GM18907 (cell line): Measurements from ENCODE around the gene MAPK1.
A peak's percentile ranks its signal among the peaks of the same experiment; 100 is the strongest.
"Not testable (repeated sequence)": the region's sequence is repeated elsewhere in the genome, so short reads cannot be mapped to it uniquely, and the experiment has no call there.

Experiments
- ATAC-seq: cut with Tn5 transposase; IDR thresholded peaks from one replicate; pipeline ENCODE4 v1.9.1; 2021; ENCODE audit warnings: mild to moderate bottlenecking, moderate library complexity; ENCODE audit not compliant: unreplicated experiment

Gene MAPK1

GRCh38 chr22:21759646-21760376, 107.6 kb downstream of the MAPK1 start:
- no peak for ATAC-seq

GRCh38 chr22:21759093-21759492, 108.4 kb downstream of the MAPK1 start:
- ATAC-seq: no peak

DNA sequence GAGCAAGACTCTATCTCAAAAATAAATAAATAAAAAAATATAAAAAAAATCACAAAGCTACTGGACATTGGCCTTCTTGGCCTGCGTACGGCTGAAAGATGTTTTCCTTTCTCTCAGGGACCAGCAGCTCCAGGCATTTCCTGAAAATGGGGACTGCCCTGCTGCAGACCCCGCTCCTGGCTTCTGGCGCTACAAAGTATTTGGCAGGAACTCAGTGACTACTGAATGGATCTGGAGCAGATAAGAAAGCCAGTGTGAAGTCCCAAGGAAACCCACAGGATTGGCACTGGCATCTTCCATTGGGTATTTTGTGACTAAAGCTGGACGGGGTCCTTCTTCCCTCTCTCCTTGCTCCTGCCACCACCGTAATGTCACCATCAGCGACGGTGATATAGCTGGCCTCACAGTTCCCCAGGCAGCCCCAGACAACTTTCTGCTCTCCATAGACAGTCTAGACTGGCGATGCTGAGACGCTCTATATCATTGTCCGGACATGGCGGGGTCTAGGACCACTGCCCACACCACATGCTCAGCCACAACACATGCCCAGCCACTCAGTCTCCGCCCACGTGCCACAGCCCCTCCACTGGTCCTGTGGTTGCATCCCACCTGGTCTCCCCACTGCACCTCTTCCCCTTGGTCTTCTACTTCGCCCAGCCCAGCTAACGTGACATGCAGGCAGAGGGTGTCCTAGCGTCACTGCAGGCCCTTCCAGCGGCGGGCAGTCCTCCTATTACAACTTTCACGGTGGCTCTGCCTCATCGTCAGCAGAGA, 109.2 kb downstream of the MAPK1 start:
- no peak for ATAC-seq

DNA sequence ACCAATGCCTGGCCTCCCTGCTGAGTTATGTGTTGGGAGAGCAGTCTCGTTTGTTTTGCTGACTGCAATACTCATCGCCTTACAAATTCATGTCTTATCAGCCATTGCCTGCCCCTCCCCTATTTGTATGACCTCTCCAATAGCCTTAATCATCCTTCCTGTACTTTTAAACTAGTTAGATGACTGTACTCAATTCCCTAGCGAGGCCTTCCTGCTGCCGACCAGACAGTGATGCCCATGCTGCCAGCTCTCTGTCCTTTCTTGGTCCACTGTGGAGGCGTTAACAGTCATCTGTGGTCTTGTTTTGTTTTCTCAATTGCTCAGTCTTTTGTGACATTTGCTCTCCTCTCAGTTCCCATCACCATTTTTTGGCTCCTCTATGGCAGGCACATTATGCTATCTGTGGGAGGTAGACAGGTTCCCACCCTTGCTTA, 111.6 kb downstream of the MAPK1 start:
- ATAC-seq: no peak

GRCh38 chr22:21754523-21754922, 112.9 kb downstream of the MAPK1 start:
- ATAC-seq: no peak

DNA sequence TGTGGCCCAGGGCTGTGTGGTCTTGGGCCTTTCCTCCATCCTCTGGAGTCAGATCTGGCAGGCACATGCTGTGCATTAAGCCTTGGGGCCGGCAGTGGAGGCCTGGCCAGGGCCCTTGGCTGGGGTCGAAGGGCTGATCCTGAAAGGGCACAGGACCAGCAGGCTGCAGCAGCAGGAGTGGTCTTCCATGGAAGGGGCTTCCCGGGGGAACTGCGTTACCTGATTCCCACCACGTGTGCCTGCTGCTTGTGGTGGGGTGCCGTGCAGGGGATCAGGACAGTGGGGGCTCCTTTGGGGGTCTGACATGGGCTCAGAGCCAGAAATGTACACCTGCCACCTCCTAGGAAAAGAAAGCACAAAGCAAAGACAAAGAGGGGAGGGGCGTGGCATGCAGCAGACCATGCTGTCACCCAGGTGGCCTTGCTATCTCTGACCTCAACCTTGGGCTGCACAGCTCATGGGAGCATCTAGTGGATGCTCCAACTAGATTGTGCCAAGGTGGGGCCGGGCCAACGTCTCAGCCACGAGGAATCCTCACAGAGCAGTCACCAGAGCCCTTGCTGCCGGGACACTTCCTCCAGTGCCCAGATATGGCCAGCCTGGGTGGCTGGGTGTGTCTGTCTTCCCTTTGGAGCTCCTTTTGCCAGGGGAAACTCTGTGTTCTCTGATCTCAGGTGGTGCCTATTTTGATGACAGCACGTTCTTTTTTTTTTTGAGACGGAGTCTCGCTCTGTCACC, 113.9 kb downstream of the MAPK1 start:
- no peak for ATAC-seq

- ATAC-seq: no peak
These were observed 115.2 kb downstream of the MAPK1 start for GRCh38 chr22:21752276-21752675.

- ATAC-seq: no peak
These were observed 121.5 kb downstream of the MAPK1 start for GRCh38 chr22:21745948-21746347.

- ATAC-seq: not testable (repeated sequence)
These were observed 122.5 kb downstream of the MAPK1 start for GRCh38 chr22:21744917-21745316.

- ATAC-seq: no peak
These were observed 125.7 kb downstream of the MAPK1 start for GRCh38 chr22:21741790-21742189.

GRCh38 chr22:21741059-21741458, 126.4 kb downstream of the MAPK1 start:
- no peak for ATAC-seq

GRCh38 chr22:21739828-21740377, 127.5 kb downstream of the MAPK1 start:
- no peak for ATAC-seq

GRCh38 chr22:21738966-21739365, 128.5 kb downstream of the MAPK1 start:
- no peak for ATAC-seq

DNA sequence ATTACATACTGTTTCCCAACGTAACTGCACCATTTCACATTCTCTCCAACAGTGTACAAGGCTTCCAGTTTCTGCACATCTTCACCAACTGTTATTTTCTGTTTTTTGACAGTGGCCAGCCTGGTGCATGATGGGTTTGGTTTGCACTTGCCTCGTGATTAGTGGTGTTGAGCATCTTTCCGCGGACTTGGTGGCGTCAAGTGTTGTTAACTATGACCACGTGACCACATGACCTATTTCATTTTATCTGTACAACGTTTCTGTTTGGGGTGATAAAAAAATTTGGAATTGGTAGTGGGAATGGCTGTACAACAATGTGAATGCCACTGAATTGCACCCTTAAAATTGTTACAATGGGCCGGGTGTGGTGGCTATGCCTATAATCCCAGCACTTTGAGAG, 129.4 kb downstream of the MAPK1 start:
- ATAC-seq: no peak

- no peak for ATAC-seq
These were observed 130.5 kb downstream of the MAPK1 start for GRCh38 chr22:21736948-21737347.

DNA sequence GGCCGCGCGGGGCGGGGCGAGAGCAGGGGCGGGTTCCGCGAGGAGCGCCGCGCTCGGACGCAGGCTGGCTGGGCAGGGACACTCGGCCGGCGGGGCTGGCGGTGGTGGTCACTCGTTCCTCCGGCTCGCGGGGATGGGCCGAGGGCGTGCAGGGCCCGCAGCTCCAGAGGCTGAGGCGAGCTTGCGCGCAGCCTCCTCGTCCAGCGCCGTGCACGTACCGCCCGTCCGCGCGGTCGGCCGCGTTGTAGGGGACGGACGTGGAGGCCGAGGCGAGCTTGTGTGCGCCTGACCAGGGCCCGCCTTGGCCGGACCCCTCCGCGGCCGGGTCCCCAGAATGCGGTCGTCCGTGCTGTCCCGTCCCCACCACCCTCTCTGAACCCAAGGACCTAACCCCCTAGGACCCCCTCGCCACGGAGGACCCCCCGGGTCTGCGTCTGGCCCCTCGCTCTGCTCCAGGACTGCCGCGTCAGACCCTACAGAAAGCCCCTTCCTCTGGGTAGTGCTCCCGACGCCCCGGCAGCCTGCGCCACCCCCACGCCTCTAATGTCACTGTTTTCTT, 131.3 kb downstream of the MAPK1 start:
- no peak for ATAC-seq

DNA sequence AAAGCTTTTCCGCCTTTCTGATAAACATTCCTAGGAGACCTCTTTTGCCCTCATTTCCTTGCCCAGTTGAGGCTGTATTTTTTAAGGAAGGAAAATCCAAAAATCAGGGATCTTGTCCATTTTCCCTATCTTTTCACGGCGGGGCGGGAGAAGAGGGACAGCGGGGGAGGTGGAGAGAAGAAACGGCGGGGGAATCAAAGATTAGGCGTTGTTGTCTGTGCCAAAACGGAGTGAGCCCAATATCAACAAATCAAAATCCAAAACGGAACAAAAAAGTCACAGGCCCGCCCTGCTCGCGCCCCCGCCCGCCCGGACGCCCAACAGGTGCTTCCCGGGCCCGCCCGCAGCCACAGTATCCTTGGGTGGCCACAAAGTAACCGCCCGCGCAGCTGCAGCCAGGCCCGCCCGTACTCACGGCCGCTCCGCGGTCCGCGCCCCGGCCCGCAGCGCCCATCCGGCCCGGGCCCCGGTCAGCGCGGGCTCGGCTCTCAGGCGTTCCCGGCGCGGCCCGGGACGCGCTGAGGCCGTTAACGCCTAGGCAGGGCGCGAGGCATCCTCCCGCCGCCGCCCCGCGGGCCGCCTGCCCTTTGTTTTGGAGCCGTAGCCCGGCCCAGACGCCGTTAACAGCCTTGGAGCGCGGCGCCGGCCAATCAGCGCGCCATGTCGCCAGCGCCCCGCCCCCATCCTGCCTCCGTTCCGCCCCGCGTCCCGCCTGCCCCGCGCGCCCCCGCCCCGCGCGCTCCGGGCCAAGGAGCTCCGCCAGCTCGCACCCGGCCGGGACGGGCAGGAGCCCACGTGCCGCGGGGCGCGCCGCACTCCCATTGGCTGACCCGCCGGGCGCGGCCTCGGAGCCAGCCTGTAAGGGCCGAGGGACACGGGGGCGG, 132.0 kb downstream of the MAPK1 start, which contains the start of gene YPEL1:
TSS of gene YPEL1 (minus strand) at position 595 of the 884 bp plus-strand sequence. CDS start 25,050 bp downstream, outside the sequence.
- ATAC-seq: peak; percentile 82

GRCh38 chr22:21734540-21735199, 132.8 kb downstream of the MAPK1 start:
- ATAC-seq: no peak

GRCh38 chr22:21731503-21731902, 135.9 kb downstream of the MAPK1 start:
- ATAC-seq: no peak
